HL-60 (cell line): ENCODE measurements around the gene MAP3K6.

Source experiments
- DNase-seq, 2 experiments: peaks; one replicate each; pipeline ENCODE4 v3.0.0-alpha.2; 2010 to 2020; ENCODE audit warnings: low read depth in 1 of 2, low spot score in 1 of 2
- H3K27ac ChIP-seq: fragments of 250-450 bp; sonication (Bioruptor Pico); replicated peaks from 2 replicates; pipeline ENCODE4 v1.5.1; 2020; ENCODE audit warnings: mild to moderate bottlenecking, moderate library complexity
- H3K27me3 ChIP-seq: fragments of 250-450 bp; sonication (Bioruptor Pico); 2 replicates; pipeline ENCODE4 v1.5.1; 2021; ENCODE audit warnings: mild to moderate bottlenecking, moderate library complexity; ENCODE audit not compliant: insufficient read depth, poor library complexity, severe bottlenecking
- H3K4me3 ChIP-seq: replicated peaks from 2 replicates; pipeline ENCODE4 v1.5.1; 2011; ENCODE audit warnings: mild to moderate bottlenecking, control low read depth, low read length; ENCODE audit not compliant: insufficient read depth
- GABPA ChIP-seq: IDR thresholded peaks from 2 replicates; pipeline ENCODE4 v1.6.1; 2012; ENCODE audit warnings: low read depth
- POLR2AphosphoS5 ChIP-seq: IDR thresholded peaks from 2 replicates; pipeline ENCODE4 v1.6.1; 2012; ENCODE audit warnings: low read depth
- SPI1 ChIP-seq: IDR thresholded peaks from 2 replicates; pipeline ENCODE4 v1.6.1; 2012; ENCODE audit warnings: low read depth, mild to moderate bottlenecking, borderline replicate concordance
- TF ChIP-seq, protein P1 (sequence below): IDR thresholded peaks from one replicate; pipeline ENCODE4 v1.5.1; 2011; ENCODE audit warnings: low read length, control low read depth, inconsistent platforms; ENCODE audit not compliant: insufficient read depth
- TF ChIP-seq, protein P2 (sequence below): IDR thresholded peaks from 2 replicates; pipeline ENCODE4 v1.6.1; 2012; ENCODE audit warnings: low read depth; ENCODE audit not compliant: insufficient replicate concordance

Gene MAP3K6

DNA sequence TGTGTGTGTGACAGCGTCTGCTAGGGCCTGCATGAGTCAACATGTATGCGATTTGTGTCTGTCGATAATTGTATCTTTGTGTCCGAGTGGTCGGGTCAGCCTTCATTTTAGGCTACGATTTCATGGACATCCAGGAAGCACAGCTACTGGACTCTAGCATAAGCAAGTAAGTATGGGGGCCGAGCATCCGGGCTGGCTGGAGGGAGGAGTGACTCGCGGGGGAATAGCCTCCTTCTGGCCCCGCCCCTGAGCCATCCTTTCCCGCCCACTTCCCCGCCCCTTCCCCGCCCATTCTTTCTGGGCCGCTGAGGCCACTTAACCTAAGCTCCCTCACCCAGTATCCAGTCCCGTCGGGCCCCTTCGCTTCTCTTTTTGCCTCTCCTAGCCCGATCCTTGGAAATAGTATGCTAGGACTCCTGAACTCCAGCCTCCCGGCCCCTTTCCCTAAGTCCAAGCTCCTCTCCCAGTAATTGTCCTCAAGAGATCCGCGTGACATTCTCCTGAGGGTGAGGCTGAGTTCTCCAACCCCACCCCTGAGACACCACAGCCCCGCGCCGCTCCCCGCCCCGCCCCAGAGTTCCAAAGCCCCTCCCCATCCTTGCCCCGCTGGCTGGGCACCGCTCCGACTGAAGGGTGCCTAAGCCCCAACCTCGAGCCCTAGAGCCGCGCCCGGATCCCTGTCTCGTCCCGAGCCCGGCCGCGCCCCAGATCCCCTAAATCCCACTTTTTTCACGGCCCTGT lies 1.2 kb downstream of the MAP3K6 start:
- Histone ChIP-seq H3K27me3 (no peaks in the 10 kb centered on the region), H3K4me3 (peak overlapping the region; percentile 47), H3K27ac (no peak overlapping the region)
- TF ChIP-seq, protein P1, sequence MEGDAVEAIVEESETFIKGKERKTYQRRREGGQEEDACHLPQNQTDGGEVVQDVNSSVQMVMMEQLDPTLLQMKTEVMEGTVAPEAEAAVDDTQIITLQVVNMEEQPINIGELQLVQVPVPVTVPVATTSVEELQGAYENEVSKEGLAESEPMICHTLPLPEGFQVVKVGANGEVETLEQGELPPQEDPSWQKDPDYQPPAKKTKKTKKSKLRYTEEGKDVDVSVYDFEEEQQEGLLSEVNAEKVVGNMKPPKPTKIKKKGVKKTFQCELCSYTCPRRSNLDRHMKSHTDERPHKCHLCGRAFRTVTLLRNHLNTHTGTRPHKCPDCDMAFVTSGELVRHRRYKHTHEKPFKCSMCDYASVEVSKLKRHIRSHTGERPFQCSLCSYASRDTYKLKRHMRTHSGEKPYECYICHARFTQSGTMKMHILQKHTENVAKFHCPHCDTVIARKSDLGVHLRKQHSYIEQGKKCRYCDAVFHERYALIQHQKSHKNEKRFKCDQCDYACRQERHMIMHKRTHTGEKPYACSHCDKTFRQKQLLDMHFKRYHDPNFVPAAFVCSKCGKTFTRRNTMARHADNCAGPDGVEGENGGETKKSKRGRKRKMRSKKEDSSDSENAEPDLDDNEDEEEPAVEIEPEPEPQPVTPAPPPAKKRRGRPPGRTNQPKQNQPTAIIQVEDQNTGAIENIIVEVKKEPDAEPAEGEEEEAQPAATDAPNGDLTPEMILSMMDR, result no peak
- TF ChIP-seq SPI1 (no peak), GABPA (no peak), POLR2AphosphoS5 (no peak)
- TF ChIP-seq, protein P2, sequence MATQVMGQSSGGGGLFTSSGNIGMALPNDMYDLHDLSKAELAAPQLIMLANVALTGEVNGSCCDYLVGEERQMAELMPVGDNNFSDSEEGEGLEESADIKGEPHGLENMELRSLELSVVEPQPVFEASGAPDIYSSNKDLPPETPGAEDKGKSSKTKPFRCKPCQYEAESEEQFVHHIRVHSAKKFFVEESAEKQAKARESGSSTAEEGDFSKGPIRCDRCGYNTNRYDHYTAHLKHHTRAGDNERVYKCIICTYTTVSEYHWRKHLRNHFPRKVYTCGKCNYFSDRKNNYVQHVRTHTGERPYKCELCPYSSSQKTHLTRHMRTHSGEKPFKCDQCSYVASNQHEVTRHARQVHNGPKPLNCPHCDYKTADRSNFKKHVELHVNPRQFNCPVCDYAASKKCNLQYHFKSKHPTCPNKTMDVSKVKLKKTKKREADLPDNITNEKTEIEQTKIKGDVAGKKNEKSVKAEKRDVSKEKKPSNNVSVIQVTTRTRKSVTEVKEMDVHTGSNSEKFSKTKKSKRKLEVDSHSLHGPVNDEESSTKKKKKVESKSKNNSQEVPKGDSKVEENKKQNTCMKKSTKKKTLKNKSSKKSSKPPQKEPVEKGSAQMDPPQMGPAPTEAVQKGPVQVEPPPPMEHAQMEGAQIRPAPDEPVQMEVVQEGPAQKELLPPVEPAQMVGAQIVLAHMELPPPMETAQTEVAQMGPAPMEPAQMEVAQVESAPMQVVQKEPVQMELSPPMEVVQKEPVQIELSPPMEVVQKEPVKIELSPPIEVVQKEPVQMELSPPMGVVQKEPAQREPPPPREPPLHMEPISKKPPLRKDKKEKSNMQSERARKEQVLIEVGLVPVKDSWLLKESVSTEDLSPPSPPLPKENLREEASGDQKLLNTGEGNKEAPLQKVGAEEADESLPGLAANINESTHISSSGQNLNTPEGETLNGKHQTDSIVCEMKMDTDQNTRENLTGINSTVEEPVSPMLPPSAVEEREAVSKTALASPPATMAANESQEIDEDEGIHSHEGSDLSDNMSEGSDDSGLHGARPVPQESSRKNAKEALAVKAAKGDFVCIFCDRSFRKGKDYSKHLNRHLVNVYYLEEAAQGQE, result no peak
- DNase-seq, result peak; percentile 62 to 75

DNA sequence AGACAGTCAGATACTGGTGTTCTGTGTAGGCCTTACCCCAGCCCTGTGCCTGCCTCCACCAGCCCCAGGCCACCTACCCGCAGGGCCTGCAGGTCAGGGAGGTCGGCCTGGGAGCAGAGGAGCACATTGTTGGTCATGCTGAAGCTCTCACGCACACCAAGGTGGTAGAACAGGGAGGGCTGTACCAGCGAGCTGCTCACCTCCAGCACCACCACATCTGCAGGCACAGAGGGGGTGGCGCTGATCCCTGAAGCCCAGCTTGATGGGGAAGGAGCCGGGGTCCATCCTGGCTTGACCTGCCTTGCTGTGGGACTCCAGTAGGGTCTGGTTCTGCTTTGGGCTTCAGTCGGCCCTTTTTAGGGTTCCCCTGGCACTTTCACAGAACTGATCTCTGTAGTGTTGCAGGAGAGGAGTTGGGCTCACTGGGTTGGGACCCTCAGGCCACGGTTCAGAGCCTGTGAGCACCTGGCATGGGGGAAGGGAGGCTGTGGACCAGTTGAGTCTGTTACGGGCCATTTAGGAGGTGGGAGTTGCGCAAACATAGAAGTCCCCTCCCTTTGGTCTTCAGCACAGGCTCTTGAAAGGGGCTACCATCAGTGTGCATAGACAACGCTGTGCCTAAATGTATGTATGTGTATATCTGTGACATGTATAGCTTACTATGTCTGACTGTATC lies 1.9 kb downstream of the MAP3K6 start:
- Histone ChIP-seq H3K27me3 (no peaks in the 10 kb centered on the region), H3K4me3 (no peak overlapping the region), H3K27ac (no peak overlapping the region)
- TF ChIP-seq, protein P2, result no peak
- TF ChIP-seq GABPA (no peak), POLR2AphosphoS5 (no peak), SPI1 (no peak)
- TF ChIP-seq, protein P1, result no peak
- no peak for DNase-seq

DNA sequence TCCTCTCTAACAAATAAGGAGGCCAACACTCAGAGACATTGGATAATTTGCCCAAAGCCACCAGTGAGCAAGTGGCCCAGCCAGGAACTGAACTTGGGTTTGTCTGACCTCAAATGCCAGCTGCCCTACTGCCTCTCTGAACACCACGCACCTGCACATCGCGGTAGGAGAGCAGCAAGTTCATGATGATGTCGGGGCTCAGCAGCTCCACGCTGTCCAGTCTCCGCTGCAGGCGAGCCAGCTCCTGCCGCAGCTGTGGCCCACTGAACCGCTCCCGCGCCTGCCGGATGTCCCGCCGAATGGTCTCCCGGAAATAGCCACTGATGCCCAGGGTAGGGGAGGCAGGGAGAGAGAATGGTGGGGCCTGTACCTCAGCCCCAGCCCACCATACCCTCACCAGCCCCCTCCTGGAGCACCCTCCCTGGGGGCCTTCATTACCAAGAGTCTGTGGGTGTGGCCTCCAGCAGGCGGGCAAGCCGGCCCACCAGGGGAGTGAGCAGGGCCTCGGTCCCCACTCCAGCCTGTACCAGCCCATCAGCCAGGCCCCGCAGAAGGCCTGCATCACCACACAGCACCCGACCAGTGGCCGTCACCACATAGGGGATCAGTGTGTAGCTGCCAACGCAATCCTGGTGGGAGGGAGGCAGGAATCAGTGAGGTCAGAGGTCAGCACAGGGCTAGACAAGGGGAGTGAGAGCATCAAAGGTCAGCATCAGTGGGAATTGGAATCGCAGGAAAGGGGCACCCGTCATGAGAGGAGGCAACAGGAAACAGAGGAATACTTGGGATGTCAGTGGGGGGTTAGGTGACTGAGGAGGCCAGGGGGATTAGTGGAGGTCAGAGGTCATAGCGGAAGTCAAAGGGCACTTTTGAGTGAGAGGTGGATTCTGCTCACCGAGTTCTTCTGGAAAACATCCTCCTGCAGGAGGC lies 2.7 kb downstream of the MAP3K6 start:
- no peak for DNase-seq
- no peak overlapping the region for H3K4me3 ChIP-seq
- no peak overlapping the region for H3K27ac ChIP-seq
- H3K27me3 ChIP-seq, result peaks cover 5% of the 10 kb centered on the region
- TF ChIP-seq POLR2AphosphoS5 (no peak), SPI1 (no peak), GABPA (no peak)
- TF ChIP-seq, protein P2, result no peak
- TF ChIP-seq, protein P1, result no peak
